GM12878 (cell line): Measurements from ENCODE around the gene GALNT15. TPM values are rescaled to one million over a fixed set of nuclear protein-coding genes. Genes with fewer than 3 reads are reported as not detected.

Experiments used
- ATAC-seq: fragments of 200-7000 bp; cut with Tn5 transposase; 3 replicates; pipeline ENCODE4 v1.9.1; 2020; ENCODE audit warnings: mild to moderate bottlenecking, moderate library complexity
- BruUV-seq: library from RNA; stranded (reverse); fragments of 400-500 nt; replicated peaks from 2 replicates; lab custom pipeline; 2021; lab: Mats Ljungman, UMichigan
- CTCF ChIA-PET: fragments of 300-600 bp; sonication (Branson Sonifier 250); formaldehyde crosslinking; extraction: SDS; loops from one replicate; lab custom pipeline; 2021; ENCODE audit warnings: inconsistent platforms; lab: Yijun Ruan, JAX
- POLR2A ChIA-PET: fragments of 350-600 bp; formaldehyde crosslinking; extraction: SDS; loops from one replicate; lab custom pipeline; 2021; ENCODE audit warnings: inconsistent platforms; lab: Charles Lee
- RAD21 ChIA-PET: fragments of 300-600 bp; sonication (Branson Sonifier 250); formaldehyde crosslinking; loops from one replicate; lab custom pipeline; 2023; ENCODE audit warnings: antibody characterized with exemption; ENCODE audit not compliant: unreplicated experiment; lab: Charles Lee
- SMC1A ChIA-PET: fragments of 300-600 bp; sonication (Branson Sonifier 250); formaldehyde crosslinking; loops from one replicate; lab custom pipeline; 2023; ENCODE audit not compliant: unreplicated experiment, uncharacterized antibody; lab: Charles Lee
- DNase-seq: peaks from one replicate; pipeline ENCODE4 v3.0.0-alpha.2; 2011; ENCODE audit warnings: low read depth, low spot score
- FAIRE-seq: peaks from 3 replicates; lab custom pipeline; 2011; peaks lifted over from hg19 to GRCh38; lab: Jason Lieb, UNC
- H2AFZ ChIP-seq: 2 replicates; pipeline ENCODE4 v1.6.0; 2011; ENCODE audit warnings: low read depth, low read length, control low read depth; ENCODE audit not compliant: control insufficient read depth
- H3K27ac ChIP-seq: 2 replicates; pipeline ENCODE4 v1.5.1; 2011; ENCODE audit warnings: control low read depth; ENCODE audit not compliant: control insufficient read depth, insufficient read depth
- H3K27me3 ChIP-seq, 2 experiments: replicated peaks in 1 of 2; 2 replicates each; pipeline versions ENCODE4 v1.6.0 to v1.6.1; 2011; ENCODE audit warnings: low read length in 1 of 2; ENCODE audit not compliant: control insufficient read depth in 2 of 2, insufficient read depth in 2 of 2
- H3K36me3 ChIP-seq, 2 experiments: 2 replicates each; pipeline ENCODE4 v1.5.1; 2011; ENCODE audit warnings: low read length in 1 of 2; ENCODE audit not compliant: control insufficient read depth in 2 of 2, insufficient read depth in 2 of 2
- H3K4me1 ChIP-seq: 2 replicates; pipeline ENCODE4 v1.6.1; 2011; ENCODE audit warnings: mild to moderate bottlenecking, low read length, moderate library complexity, mixed read lengths; ENCODE audit not compliant: control insufficient read depth, insufficient read depth
- H3K4me2 ChIP-seq: 2 replicates; pipeline ENCODE4 v1.6.0; 2011; ENCODE audit warnings: control low read depth; ENCODE audit not compliant: control insufficient read depth, insufficient read depth
- H3K4me3 ChIP-seq: fragments of 200-600 bp; sonication (generic); 2 replicates; pipeline ENCODE4 v1.5.1; 2016
- H3K79me2 ChIP-seq: 2 replicates; pipeline ENCODE4 v1.6.0; 2011; ENCODE audit warnings: low read length; ENCODE audit not compliant: control insufficient read depth, insufficient read depth
- H3K9ac ChIP-seq: 2 replicates; pipeline ENCODE4 v1.8.0; 2011; ENCODE audit warnings: low read length, control low read depth, mixed read lengths; ENCODE audit not compliant: control insufficient read depth, insufficient read depth
- H3K9me3 ChIP-seq: replicated peaks from 3 replicates; pipeline ENCODE4 v1.5.1; 2011; ENCODE audit warnings: mild to moderate bottlenecking, low read length; ENCODE audit not compliant: control insufficient read depth, insufficient read depth
- H4K20me1 ChIP-seq: 2 replicates; pipeline ENCODE4 v1.6.0; 2011; ENCODE audit not compliant: control insufficient read depth, insufficient read depth
- BHLHE40 ChIP-seq, 2 experiments: fragments of 450-650 bp in 1 of 2; IDR thresholded peaks; 2 replicates each; pipeline ENCODE4 v1.6.1; 2011 to 2017; ENCODE audit warnings: low read depth in 2 of 2, borderline replicate concordance in 1 of 2, improper control_type of control experiment in 1 of 2, low read length in 1 of 2, mild to moderate bottlenecking in 1 of 2
- CEBPB ChIP-seq, 2 experiments: fragments of 150-350 bp in 1 of 2; IDR thresholded peaks; 2 replicates each; pipeline ENCODE4 v1.6.1; 2012 to 2014; ENCODE audit warnings: low read depth in 2 of 2, low read length in 2 of 2, borderline replicate concordance in 1 of 2, inconsistent platforms in 1 of 2
- ESRRA ChIP-seq: IDR thresholded peaks from 2 replicates; pipeline ENCODE4 v1.6.1; 2012; ENCODE audit warnings: mild to moderate bottlenecking, low read length, improper control_type of control experiment
- FOS ChIP-seq: IDR thresholded peaks from 3 replicates; pipeline ENCODE4 v1.6.1; 2011; ENCODE audit warnings: borderline replicate concordance; ENCODE audit not compliant: insufficient read length; ENCODE audit errors: extremely low read depth
- GABPA ChIP-seq: IDR thresholded peaks from 2 replicates; pipeline ENCODE4 v1.6.1; 2014; ENCODE audit warnings: antibody characterized with exemption, low read depth, mild to moderate bottlenecking, inconsistent platforms
- MYC ChIP-seq: IDR thresholded peaks from 2 replicates; pipeline ENCODE4 v1.6.1; 2011; ENCODE audit warnings: mild to moderate bottlenecking, low read length, moderate library complexity, inconsistent platforms; ENCODE audit not compliant: insufficient read depth, insufficient replicate concordance, insufficient read length, severe bottlenecking
- POLR2AphosphoS5 ChIP-seq: IDR thresholded peaks from 2 replicates; pipeline ENCODE4 v1.6.1; 2011; ENCODE audit warnings: mild to moderate bottlenecking, low read length, inconsistent platforms
- SMAD1 ChIP-seq: fragments of 450-650 bp; IDR thresholded peaks from 2 replicates; pipeline ENCODE4 v1.6.1; 2018; ENCODE audit warnings: mild to moderate bottlenecking, low read depth; ENCODE audit not compliant: partially characterized antibody
- WRNIP1 ChIP-seq: IDR thresholded peaks from 2 replicates; pipeline ENCODE4 v1.6.1; 2011; ENCODE audit warnings: low read depth, low read length, improper control_type of control experiment, borderline replicate concordance
- YBX1 ChIP-seq: fragments of 450-650 bp; IDR thresholded peaks from 2 replicates; pipeline ENCODE4 v1.6.1; 2016; ENCODE audit warnings: antibody characterized with exemption
- ZNF24 ChIP-seq: fragments of 450-650 bp; IDR thresholded peaks from 2 replicates; pipeline ENCODE4 v1.6.1; 2017; ENCODE audit warnings: antibody characterized with exemption, mild to moderate bottlenecking
- ZZZ3 ChIP-seq: IDR thresholded peaks from 2 replicates; pipeline ENCODE4 v1.6.1; 2011; ENCODE audit warnings: low read depth; ENCODE audit not compliant: control insufficient read depth, insufficient read length
- WGBS: methylation state at CpG from one replicate; pipeline ENCODE4 v1.1.6; 2016; ENCODE audit warnings: low lambda C conversion rate; ENCODE audit not compliant: insufficient replicate concordance, insufficient coverage; ENCODE audit errors: missing lambda C conversion rate; 5-methylcytosine and 5-hydroxymethylcytosine counted together
- in situ Hi-C: fragments of 300-500 bp; cut with MboI; formaldehyde crosslinking; loops from 9 replicates; pipeline ENCODE4 v1.14.3; 2018; ENCODE audit warnings: mixed read lengths
- intact Hi-C: fragments of 100-400 bp; cut with micrococcal nuclease; formaldehyde crosslinking; loops from one replicate; pipeline ENCODE4 v1.14.2; 2022; ENCODE audit not compliant: unreplicated experiment
- polyA plus RNA-seq, 11 experiments: library from polyadenylated mRNA; depleted of rRNA in 4 of 11; unstranded in 6 of 11; stranded (reverse) in 5 of 11; fragments of >200 nt; fragmentation: Nextera tagmentation in 4 of 11; fragmentation: Illumina TruSeq in 1 of 11; extraction: Ambion mirVana in 4 of 11; extraction: Trizol in 1 of 11; gene quantifications; 1 replicate in 1 of 11; 2 replicates in 10 of 11; pipeline versions ENCODE4 v1.2.1 to v1.2.3, GENCODE V29; 2011 to 2016; ENCODE audit warnings: inconsistent platforms in 2 of 11, missing spikeins in 2 of 11, low read depth in 1 of 11
- total RNA-seq, 4 experiments: library from RNA; depleted of rRNA in 3 of 4; stranded (reverse); fragments of >200 nt in 3 of 4; fragmentation: Illumina TruSeq in 1 of 4; extraction: Trizol in 1 of 4; gene quantifications; 2 replicates each; pipeline versions ENCODE4 v1.2.1 to v1.2.3, GENCODE V29; 2013 to 2021
- TF ChIP-seq, protein P1 (sequence below): IDR thresholded peaks from 2 replicates; pipeline ENCODE4 v1.6.1; 2011; ENCODE audit warnings: low read depth, mild to moderate bottlenecking, low read length, moderate library complexity, borderline replicate concordance; ENCODE audit errors: extremely low read depth
- TF ChIP-seq, protein P2 (sequence below): IDR thresholded peaks from 2 replicates; pipeline ENCODE4 v1.6.1; 2011; ENCODE audit warnings: borderline replicate concordance, low read depth, mild to moderate bottlenecking, moderate library complexity, mixed read lengths, low read length; ENCODE audit not compliant: insufficient read depth; ENCODE audit errors: extremely low read length
- TF ChIP-seq, protein P3 (sequence below): fragments of 450-650 bp; IDR thresholded peaks from 2 replicates; pipeline ENCODE4 v1.6.1; 2017; ENCODE audit warnings: mild to moderate bottlenecking, moderate library complexity
- TF ChIP-seq, protein P4 (sequence below): fragments of 450-650 bp; IDR thresholded peaks from 2 replicates; pipeline ENCODE4 v1.6.1; 2017; ENCODE audit warnings: low read depth, mild to moderate bottlenecking, moderate library complexity

The GALNT15 gene
- total and polyA plus RNA-seq, 10 of the 15 experiments (the other 5 are each of a cell fraction or from before 2014, with no cell fraction given) = 0.03 to 0.05 TPM; not detected in 8

DNA sequence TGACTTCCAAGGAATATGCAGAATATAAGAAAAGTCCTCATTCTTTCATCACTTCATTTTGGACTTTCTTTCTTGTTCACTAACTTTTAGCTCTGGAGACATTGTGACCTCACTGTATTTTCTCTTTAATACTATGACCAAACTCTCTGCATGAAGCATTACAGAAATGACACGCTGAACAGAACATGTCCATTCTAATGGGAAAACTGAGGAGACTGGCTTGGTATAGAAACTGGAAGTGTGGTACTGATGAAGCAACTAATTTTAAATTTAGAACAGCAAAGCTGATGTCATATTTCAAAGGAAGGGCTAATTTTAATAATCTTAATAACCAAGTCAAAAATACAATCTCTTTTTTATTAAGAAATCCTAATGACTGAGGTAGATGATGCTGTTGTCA is 85.6 kb downstream of the GALNT15 start (continued):
- TF ChIP-seq CEBPB (IDR thresholded peaks at IDR 0.05; ENCODE audit: borderline replicate concordance in 1 of 2, low read depth in 2 of 2, low read length in 2 of 2) (no peak), ZZZ3 (no peak), POLR2AphosphoS5 (no peak)
- TF ChIP-seq, protein P1, sequence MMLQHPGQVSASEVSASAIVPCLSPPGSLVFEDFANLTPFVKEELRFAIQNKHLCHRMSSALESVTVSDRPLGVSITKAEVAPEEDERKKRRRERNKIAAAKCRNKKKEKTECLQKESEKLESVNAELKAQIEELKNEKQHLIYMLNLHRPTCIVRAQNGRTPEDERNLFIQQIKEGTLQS = no peak
- TF ChIP-seq, all 136 proteins: peak for 0

DNA sequence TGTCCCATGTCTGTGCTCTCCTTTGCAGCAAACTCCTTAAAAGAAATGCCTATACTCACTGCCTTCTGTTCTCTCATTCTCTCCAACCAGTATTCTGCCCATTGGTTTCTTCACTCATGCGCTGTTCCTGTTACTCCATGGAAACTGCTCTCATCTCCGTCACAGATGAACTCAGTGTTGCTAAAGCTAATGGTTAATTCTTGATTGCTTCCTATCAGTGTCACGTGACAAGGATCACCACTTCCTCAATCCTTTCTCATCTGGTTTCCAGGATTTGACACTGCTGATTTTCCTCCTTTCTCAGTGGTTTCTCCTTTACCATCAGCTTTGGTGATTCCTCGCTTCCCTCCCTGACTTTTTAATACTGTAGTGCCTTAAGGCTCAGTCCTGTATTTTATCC is 87.7 kb downstream of the GALNT15 start:
- no peak overlapping the region for H3K9ac ChIP-seq
- H3K4me1 ChIP-seq = peaks cover 3% of the 10 kb centered on the region
- no peak overlapping the region for H3K4me2 ChIP-seq
- POLR2A ChIA-PET = no interaction called here
- no peak for ATAC-seq
- no peaks in the 10 kb centered on the region for H3K9me3 ChIP-seq
- H2AFZ ChIP-seq = no peak overlapping the region
- H3K27me3 ChIP-seq = no peaks in the 10 kb centered on the region
- BruUV-seq = no TSS peak
- WGBS = 79% methylated on average over 4 of the region's 4 CpGs
- RAD21 ChIA-PET = no interaction called here
- peaks cover 0 to 2% of the 10 kb centered on the region in 2 experiments; a peak in 2 of 4 replicates for H3K36me3 ChIP-seq
- no peak overlapping the region for H3K27ac ChIP-seq
- SMC1A ChIA-PET = no interaction called here
- CTCF ChIA-PET = no interaction called here
- intact Hi-C loops (loop anchor here (10.0 kb wide), 1 partner anchor 973 kb away; no protein-coding TSS in a partner anchor), in situ Hi-C loops (no loop called here)
- DNase-seq = no peak
- H3K4me3 ChIP-seq = no peak overlapping the region
- FAIRE-seq = no peak
- H3K79me2 ChIP-seq = peaks cover 39% of the 10 kb centered on the region
- H4K20me1 ChIP-seq = no peaks in the 10 kb centered on the region
- TF ChIP-seq ZNF24 (no peak), BHLHE40 (IDR thresholded peaks at IDR 0.05; ENCODE audit: borderline replicate concordance in 1 of 2, low read depth in 2 of 2, low read length in 1 of 2) (no peak), MYC (no peak), POLR2AphosphoS5 (no peak), WRNIP1 (no peak), FOS (no peak), ESRRA (no peak), YBX1 (no peak), GABPA (no peak), SMAD1 (no peak)
- TF ChIP-seq, protein P2, sequence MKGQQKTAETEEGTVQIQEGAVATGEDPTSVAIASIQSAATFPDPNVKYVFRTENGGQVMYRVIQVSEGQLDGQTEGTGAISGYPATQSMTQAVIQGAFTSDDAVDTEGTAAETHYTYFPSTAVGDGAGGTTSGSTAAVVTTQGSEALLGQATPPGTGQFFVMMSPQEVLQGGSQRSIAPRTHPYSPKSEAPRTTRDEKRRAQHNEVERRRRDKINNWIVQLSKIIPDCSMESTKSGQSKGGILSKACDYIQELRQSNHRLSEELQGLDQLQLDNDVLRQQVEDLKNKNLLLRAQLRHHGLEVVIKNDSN = no peak
- TF ChIP-seq, protein P3, sequence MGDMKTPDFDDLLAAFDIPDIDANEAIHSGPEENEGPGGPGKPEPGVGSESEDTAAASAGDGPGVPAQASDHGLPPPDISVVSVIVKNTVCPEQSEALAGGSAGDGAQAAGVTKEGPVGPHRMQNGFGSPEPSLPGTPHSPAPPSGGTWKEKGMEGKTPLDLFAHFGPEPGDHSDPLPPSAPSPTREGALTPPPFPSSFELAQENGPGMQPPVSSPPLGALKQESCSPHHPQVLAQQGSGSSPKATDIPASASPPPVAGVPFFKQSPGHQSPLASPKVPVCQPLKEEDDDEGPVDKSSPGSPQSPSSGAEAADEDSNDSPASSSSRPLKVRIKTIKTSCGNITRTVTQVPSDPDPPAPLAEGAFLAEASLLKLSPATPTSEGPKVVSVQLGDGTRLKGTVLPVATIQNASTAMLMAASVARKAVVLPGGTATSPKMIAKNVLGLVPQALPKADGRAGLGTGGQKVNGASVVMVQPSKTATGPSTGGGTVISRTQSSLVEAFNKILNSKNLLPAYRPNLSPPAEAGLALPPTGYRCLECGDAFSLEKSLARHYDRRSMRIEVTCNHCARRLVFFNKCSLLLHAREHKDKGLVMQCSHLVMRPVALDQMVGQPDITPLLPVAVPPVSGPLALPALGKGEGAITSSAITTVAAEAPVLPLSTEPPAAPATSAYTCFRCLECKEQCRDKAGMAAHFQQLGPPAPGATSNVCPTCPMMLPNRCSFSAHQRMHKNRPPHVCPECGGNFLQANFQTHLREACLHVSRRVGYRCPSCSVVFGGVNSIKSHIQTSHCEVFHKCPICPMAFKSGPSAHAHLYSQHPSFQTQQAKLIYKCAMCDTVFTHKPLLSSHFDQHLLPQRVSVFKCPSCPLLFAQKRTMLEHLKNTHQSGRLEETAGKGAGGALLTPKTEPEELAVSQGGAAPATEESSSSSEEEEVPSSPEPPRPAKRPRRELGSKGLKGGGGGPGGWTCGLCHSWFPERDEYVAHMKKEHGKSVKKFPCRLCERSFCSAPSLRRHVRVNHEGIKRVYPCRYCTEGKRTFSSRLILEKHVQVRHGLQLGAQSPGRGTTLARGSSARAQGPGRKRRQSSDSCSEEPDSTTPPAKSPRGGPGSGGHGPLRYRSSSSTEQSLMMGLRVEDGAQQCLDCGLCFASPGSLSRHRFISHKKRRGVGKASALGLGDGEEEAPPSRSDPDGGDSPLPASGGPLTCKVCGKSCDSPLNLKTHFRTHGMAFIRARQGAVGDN = no peak
- TF ChIP-seq, protein P4, sequence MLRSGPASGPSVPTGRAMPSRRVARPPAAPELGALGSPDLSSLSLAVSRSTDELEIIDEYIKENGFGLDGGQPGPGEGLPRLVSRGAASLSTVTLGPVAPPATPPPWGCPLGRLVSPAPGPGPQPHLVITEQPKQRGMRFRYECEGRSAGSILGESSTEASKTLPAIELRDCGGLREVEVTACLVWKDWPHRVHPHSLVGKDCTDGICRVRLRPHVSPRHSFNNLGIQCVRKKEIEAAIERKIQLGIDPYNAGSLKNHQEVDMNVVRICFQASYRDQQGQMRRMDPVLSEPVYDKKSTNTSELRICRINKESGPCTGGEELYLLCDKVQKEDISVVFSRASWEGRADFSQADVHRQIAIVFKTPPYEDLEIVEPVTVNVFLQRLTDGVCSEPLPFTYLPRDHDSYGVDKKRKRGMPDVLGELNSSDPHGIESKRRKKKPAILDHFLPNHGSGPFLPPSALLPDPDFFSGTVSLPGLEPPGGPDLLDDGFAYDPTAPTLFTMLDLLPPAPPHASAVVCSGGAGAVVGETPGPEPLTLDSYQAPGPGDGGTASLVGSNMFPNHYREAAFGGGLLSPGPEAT = no peak
